ENCODE measurements around the gene SERPINA1.
"Not testable (repeated sequence)": the region's sequence is repeated elsewhere in the genome, so short reads cannot be mapped to it uniquely, and the experiment has no call there.

SERPINA1 gene

DNA sequence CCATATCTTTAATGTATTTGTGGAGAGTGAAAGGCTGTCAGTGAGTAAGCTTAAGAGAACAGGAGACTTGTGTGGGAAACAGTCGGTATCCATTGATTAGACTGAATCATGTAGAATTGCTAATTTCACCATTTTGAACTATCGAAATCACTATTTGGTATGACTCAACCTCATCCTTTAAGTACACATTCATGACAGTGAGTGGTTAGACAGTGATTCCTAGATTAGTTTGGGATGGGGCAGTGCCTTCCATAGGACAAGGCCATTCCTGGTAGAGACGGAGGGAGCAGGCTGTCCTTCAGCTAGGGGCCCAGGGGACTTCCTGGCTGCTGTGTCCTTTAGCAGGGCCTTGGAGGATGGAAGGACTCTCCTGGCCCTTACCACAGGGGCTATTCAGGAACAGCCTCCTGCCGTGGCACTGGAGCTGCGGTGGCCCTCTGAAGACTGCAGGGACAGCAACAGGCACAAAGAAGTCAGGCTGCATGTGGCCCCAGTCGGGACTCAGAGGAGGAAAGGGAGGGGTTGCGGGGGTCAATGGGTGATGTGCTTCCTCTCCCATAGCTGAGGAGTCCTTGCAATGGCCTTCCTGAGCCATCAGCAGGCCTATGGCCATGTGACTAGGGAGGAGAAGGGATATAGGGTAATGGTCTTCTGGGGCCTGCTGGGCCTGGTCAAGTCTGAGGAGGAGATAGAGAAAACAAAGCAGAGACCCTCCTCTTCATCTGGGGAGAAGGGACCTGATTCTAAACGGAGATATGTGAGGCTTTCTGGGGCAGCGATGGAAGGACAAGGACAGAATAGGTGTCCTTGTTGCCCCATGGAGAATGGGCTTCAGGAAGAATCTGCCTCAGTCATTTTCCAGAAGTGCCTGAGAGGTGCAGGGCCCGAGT lies 11.2 kb downstream of the SERPINA1 start:
- Histone ChIP-seq H3K4me3 (ENCODE audit: insufficient read depth, low read depth, low read length) (no peak overlapping the region), H3K4me1 (ENCODE audit: control insufficient read depth, insufficient read depth, low read length) (peaks cover 17% of the 10 kb centered on the region), H3K9me3 (ENCODE audit: control insufficient read depth, low read length) (no peaks in the 10 kb centered on the region), H3K27ac (ENCODE audit: insufficient read depth, low read depth, low read length, poor library complexity, severe bottlenecking) (no peak overlapping the region), H3K36me3 (ENCODE audit: control insufficient read depth, insufficient read depth, low read length) (no peaks in the 10 kb centered on the region), H3K27me3 (ENCODE audit: control insufficient read depth, insufficient read depth, low read length, poor library complexity, severe bottlenecking) (no peaks in the 10 kb centered on the region)
- WGBS, 2 experiments = 91 to 94% methylated on average over 10 of the region's 10 CpGs

DNA sequence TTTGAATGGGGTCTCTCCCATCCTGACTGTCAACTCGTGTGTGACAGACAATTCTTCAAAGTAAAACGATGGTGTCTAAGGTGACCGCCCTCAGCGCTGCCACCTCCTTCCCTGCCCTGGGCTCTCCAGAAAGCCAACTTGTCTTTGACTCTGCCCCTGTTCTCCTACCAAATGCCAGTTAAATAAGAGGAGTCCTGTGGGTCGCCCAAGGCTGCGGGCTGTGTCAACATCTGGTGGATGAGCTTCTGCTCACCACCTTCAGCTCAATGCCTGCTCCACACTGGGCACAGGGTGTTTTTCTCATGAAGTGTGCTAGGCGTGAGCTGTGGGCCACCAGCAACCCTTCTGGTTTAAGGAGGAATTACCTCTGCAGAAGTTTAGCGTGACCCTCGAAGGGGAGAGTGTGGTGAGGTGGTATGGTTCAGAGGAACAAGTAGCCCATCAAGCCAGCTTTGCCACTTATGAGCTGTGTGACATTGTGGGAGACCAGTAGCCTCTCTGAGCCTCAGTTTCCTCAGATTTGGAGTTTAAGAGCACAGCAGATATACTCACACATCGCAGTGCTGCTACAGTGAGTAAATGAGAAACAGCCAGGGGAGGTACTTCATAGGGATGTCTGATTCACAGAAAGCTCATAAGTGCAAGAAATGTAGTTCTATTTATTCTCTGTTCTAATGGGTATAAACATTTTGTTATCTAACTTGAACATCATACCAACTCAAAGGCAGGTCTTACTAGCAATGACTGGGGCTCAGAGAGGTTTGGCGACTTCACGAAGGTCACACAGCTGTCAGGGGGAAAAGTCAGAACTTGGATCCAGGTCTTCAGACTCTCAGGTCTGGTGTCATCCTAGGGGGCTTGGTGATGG lies 12.1 kb downstream of the SERPINA1 start:
- H3K9me3 ChIP-seq (ENCODE audit: control insufficient read depth, low read length) = no peaks in the 10 kb centered on the region
- H3K36me3 ChIP-seq (ENCODE audit: control insufficient read depth, insufficient read depth, low read length) = no peaks in the 10 kb centered on the region
- H3K4me1 ChIP-seq (ENCODE audit: control insufficient read depth, insufficient read depth, low read length) = peaks cover 17% of the 10 kb centered on the region
- no peaks in the 10 kb centered on the region for H3K27me3 ChIP-seq (ENCODE audit: control insufficient read depth, insufficient read depth, low read length, poor library complexity, severe bottlenecking)
- no peak overlapping the region for H3K4me3 ChIP-seq (ENCODE audit: insufficient read depth, low read depth, low read length)
- WGBS, 2 experiments = 94 to 96% methylated on average over 12 of the region's 12 CpGs
- no peak overlapping the region for H3K27ac ChIP-seq (ENCODE audit: insufficient read depth, low read depth, low read length, poor library complexity, severe bottlenecking)

DNA sequence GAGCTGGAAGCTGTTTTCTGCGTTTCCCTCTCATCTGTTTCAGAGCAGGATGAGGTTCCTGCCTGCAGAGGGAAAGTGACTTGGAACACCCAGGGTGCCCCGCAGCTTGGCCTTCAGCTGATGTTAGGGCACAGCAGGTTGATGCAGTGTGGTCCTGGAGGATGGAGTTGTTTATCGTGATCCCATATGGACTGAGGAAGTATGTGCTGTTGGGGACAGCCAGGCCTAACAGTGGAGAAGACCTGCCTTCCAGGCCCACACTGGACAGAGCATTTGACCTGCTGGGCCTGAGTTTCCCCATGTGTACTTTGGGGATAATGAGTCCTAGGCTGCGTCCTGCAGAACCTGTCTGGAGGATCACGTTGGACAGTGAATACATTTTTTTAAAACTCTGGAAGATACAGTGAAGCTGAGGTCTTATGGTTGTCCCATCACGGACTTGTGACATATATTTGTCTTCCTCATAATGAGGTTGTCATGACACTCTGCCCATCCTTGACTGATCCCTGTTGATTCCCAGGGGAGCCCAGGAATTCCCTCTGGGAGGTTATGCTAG lies 12.8 kb downstream of the SERPINA1 start:
- Histone ChIP-seq H3K9me3 (ENCODE audit: control insufficient read depth, low read length) (no peaks in the 10 kb centered on the region), H3K27me3 (ENCODE audit: control insufficient read depth, insufficient read depth, low read length, poor library complexity, severe bottlenecking) (no peaks in the 10 kb centered on the region), H3K27ac (ENCODE audit: insufficient read depth, low read depth, low read length, poor library complexity, severe bottlenecking) (no peak overlapping the region), H3K36me3 (ENCODE audit: control insufficient read depth, insufficient read depth, low read length) (no peaks in the 10 kb centered on the region), H3K4me1 (ENCODE audit: control insufficient read depth, insufficient read depth, low read length) (peaks cover 17% of the 10 kb centered on the region), H3K4me3 (ENCODE audit: insufficient read depth, low read depth, low read length) (no peak overlapping the region)
- WGBS, 2 experiments = 78 to 83% methylated on average over 6 of the region's 6 CpGs

DNA sequence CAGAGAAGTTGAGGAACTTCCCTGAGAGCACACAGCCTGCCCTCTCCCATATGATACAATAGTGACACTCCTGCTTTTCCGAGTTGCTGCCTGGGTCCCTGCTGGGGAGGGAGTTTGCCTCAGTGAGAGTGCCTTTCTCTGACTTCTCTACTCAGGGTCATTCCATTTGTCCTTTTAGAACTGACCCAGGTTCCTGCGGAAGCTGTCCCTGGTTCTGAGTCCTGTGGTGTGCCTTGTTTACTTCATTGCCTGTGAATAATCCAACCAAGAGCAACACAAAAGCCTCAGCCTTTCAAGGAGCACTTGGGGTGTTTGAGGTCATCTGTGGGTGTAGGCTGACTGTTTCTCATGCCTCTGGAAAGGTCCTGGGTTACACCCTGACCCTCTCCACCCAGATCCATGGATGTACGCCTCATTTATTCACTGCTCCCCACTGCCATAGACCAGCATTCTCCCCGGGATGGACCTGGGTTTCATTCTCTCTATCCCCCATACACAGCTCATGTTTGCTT lies 13.6 kb downstream of the SERPINA1 start:
- 57 to 66% methylated on average over 3 to 4 of the region's 4 CpGs for WGBS, 2 experiments
- Histone ChIP-seq H3K27me3 (ENCODE audit: control insufficient read depth, insufficient read depth, low read length, poor library complexity, severe bottlenecking) (no peaks in the 10 kb centered on the region), H3K36me3 (ENCODE audit: control insufficient read depth, insufficient read depth, low read length) (no peaks in the 10 kb centered on the region), H3K4me1 (ENCODE audit: control insufficient read depth, insufficient read depth, low read length) (peaks cover 17% of the 10 kb centered on the region), H3K9me3 (ENCODE audit: control insufficient read depth, low read length) (no peaks in the 10 kb centered on the region), H3K4me3 (ENCODE audit: insufficient read depth, low read depth, low read length) (no peak overlapping the region), H3K27ac (ENCODE audit: insufficient read depth, low read depth, low read length, poor library complexity, severe bottlenecking) (no peak overlapping the region)

DNA sequence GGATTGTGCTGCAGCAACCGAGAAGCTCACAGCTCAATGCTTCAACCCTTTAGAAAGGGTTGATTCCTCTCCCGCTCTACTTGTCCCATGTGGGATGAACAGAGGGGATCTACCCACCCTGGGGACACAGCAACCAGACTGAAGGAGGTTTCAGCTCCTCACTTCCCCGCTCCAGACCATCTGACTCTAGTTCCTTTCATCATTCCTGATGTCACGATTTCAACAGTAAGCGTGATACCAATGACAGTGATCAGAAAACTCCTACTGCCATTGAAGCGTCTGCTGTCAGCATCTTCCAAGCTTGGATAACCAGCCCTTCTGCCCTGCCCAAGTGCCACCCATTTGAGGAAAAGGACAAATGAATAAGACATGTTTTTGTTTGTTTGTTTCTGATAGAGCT lies 14.3 kb downstream of the SERPINA1 start:
- no peak overlapping the region for H3K27ac ChIP-seq (ENCODE audit: insufficient read depth, low read depth, low read length, poor library complexity, severe bottlenecking)
- peaks cover 17% of the 10 kb centered on the region for H3K4me1 ChIP-seq (ENCODE audit: control insufficient read depth, insufficient read depth, low read length)
- no peak overlapping the region for H3K4me3 ChIP-seq (ENCODE audit: insufficient read depth, low read depth, low read length)
- H3K9me3 ChIP-seq (ENCODE audit: control insufficient read depth, low read length) = no peaks in the 10 kb centered on the region
- no peaks in the 10 kb centered on the region for H3K36me3 ChIP-seq (ENCODE audit: control insufficient read depth, insufficient read depth, low read length)
- WGBS, 2 experiments = 94 to 96% methylated on average over 6 of the region's 6 CpGs
- H3K27me3 ChIP-seq (ENCODE audit: control insufficient read depth, insufficient read depth, low read length, poor library complexity, severe bottlenecking) = no peaks in the 10 kb centered on the region

DNA sequence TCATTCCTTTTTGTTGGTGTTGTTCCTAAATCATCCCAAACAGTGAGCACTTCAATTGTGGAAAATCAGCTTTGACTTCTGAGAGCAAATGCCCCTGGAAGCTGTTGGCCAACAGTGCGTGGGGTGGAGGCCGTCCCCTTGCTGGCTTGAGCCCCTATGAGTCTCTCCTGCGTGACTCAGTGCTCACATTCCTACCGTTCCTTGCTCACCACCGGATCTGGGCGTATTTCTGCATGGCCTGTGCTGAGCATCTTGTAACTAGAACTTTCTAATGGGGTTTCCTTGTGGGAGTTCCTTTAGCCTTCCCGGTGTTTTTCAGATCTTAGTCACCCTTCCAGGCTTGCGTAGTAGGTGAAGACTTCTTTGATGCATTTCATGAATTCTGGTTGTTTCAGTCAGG lies 14.7 kb downstream of the SERPINA1 start:
- no peaks in the 10 kb centered on the region for H3K27me3 ChIP-seq (ENCODE audit: control insufficient read depth, insufficient read depth, low read length, poor library complexity, severe bottlenecking)
- H3K36me3 ChIP-seq (ENCODE audit: control insufficient read depth, insufficient read depth, low read length) = no peaks in the 10 kb centered on the region
- peaks cover 17% of the 10 kb centered on the region for H3K4me1 ChIP-seq (ENCODE audit: control insufficient read depth, insufficient read depth, low read length)
- H3K27ac ChIP-seq (ENCODE audit: insufficient read depth, low read depth, low read length, poor library complexity, severe bottlenecking) = no peak overlapping the region
- 85 to 86% methylated on average over 8 of the region's 8 CpGs for WGBS, 2 experiments
- no peak overlapping the region for H3K4me3 ChIP-seq (ENCODE audit: insufficient read depth, low read depth, low read length)
- no peaks in the 10 kb centered on the region for H3K9me3 ChIP-seq (ENCODE audit: control insufficient read depth, low read length)

DNA sequence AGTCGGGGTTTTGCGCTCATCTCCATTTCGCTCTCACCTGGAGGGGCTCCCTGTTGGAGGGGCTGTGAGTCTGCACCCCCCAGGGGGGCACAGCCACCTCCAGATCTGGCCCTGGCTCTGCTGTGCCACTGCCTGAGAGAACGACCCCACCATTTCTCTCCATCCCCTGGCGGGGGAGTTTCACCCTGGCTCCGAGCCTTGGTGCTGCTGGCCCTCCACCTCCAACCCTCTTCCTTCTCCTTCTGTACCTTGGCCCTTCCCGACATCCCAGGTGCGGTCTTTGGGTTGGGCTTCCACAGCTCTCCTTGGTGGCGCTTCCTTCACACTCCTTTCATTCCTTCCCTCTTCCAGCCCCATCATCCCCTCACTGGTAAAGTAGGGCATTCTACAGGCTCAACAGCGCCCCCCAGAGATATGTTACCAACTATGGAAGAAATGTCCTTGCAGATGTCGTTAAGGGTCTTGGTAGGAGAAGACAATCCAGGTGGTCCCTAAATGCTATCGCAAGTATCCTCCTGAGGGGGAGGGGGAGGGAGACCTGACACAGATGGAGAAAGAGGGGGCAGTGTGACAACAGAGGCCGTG lies 16.3 kb downstream of the SERPINA1 start:
- Histone ChIP-seq H3K4me3 (ENCODE audit: insufficient read depth, low read depth, low read length) (no peak overlapping the region), H3K9me3 (ENCODE audit: control insufficient read depth, low read length) (no peaks in the 10 kb centered on the region), H3K27ac (ENCODE audit: insufficient read depth, low read depth, low read length, poor library complexity, severe bottlenecking) (no peak overlapping the region), H3K27me3 (ENCODE audit: control insufficient read depth, insufficient read depth, low read length, poor library complexity, severe bottlenecking) (no peaks in the 10 kb centered on the region), H3K4me1 (ENCODE audit: control insufficient read depth, insufficient read depth, low read length) (peaks cover 17% of the 10 kb centered on the region), H3K36me3 (ENCODE audit: control insufficient read depth, insufficient read depth, low read length) (no peaks in the 10 kb centered on the region)
- 89 to 91% methylated on average over 13 of the region's 13 CpGs for WGBS, 2 experiments

DNA sequence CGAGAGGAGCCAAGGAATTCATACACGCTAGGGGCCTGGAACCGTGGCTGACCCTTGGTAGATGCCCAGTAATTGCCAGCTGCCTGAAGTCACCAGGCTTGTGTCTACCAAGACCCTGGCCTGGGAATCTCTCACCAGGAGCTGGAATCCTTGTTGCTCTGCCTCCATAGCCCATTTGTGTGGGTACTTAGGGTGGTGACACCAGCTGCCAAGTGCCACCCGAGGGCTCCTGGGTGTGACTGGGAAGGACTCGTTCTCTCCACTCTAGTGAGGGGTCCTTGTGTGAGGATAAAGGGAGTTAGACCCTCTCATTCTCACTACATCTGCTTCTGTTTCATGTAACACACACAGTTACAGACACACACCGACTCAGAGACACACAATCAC lies 17.9 kb downstream of the SERPINA1 start:
- Histone ChIP-seq H3K36me3 (ENCODE audit: control insufficient read depth, insufficient read depth, low read length) (no peaks in the 10 kb centered on the region), H3K4me1 (ENCODE audit: control insufficient read depth, insufficient read depth, low read length) (peaks cover 15% of the 10 kb centered on the region), H3K4me3 (ENCODE audit: insufficient read depth, low read depth, low read length) (no peak overlapping the region), H3K27ac (ENCODE audit: insufficient read depth, low read depth, low read length, poor library complexity, severe bottlenecking) (no peak overlapping the region), H3K27me3 (ENCODE audit: control insufficient read depth, insufficient read depth, low read length, poor library complexity, severe bottlenecking) (no peaks in the 10 kb centered on the region), H3K9me3 (ENCODE audit: control insufficient read depth, low read length) (no peaks in the 10 kb centered on the region)
- WGBS, 2 experiments = 91 to 95% methylated on average over 3 of the region's 6 CpGs

DNA sequence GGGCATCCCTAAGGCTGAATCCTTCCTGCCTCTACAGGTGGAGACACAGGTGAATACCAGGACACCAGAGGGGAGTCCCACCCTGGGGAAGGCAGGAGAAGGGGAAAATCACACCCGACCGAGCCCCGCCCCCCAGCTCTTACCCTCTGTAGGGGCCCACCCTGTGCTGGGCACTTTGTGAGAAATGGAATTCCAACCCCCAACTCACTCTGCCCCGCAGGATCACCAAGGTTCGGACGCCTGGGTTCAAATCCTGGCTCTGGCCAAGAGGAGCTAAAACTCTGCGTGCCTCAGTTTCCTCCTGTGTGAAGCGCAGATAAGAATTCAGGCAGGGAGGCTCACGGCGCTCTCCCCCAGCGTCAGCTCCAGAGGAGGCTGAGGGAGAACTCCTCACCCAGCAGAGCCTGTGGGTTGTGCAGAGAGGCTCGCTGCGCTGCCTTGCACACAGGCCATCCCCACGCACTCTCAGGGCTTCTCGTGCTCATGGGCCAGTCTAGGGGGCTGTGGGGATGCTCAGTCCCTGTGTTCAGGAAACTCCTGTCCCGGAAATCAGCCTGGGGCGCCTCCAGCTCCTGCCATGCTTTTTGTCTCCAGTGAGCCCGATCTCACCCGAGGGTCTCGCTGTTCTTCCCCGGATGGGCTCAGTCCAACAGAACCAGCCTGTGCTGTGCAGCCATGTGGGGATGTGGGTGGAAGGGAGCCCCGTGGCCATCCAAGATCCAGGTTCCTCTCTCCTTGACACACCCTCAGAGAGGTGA lies 18.5 kb downstream of the SERPINA1 start:
- 90 to 93% methylated on average over 17 to 18 of the region's 22 CpGs for WGBS, 2 experiments
- H3K9me3 ChIP-seq (ENCODE audit: control insufficient read depth, low read length); H3K4me3 ChIP-seq (ENCODE audit: insufficient read depth, low read depth, low read length); H3K27me3 ChIP-seq (ENCODE audit: control insufficient read depth, insufficient read depth, low read length, poor library complexity, severe bottlenecking); H3K27ac ChIP-seq (ENCODE audit: insufficient read depth, low read depth, low read length, poor library complexity, severe bottlenecking); H3K4me1 ChIP-seq (ENCODE audit: control insufficient read depth, insufficient read depth, low read length); H3K36me3 ChIP-seq (ENCODE audit: control insufficient read depth, insufficient read depth, low read length): not testable (repeated sequence)

Data from ectodermal cell (in vitro differentiated cells).